HuH-7.5 (cell line): ENCODE measurements around the gene KRTAP4-5.
"Not testable (repeated sequence)": the region's sequence is repeated elsewhere in the genome, so short reads cannot be mapped to it uniquely, and the experiment has no call there.

Source experiments
- DNase-seq: peaks from one replicate; pipeline ENCODE4 v3.0.0; 2011; ENCODE audit warnings: low spot score

The KRTAP4-5 gene

GRCh38 chr17:41147531-41148204 lies 2.0 kb downstream of the KRTAP4-5 start:
- no peak for DNase-seq

DNA sequence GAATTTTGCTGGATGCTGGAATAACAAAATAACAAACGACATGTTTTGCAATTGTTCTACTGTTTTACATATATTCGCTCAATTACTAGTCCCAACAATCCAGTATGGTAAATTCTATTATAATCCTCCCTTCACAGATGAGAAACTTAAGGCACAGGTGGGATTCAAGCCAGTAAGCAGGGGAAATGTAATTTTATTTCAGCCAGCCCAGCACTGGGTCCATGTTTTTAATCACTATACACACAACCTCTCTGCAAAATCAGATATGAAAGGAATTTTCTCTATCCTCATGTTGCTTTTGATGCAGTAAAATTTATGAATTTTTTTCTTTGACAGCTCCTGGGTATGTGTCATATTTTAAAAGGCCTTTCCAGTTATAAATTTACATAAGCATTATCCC lies 4.4 kb downstream of the KRTAP4-5 start:
- DNase-seq, result no peak

- no peak for DNase-seq
Measured at GRCh38 chr17:41144846-41145245, 4.8 kb downstream of the KRTAP4-5 start.

DNA sequence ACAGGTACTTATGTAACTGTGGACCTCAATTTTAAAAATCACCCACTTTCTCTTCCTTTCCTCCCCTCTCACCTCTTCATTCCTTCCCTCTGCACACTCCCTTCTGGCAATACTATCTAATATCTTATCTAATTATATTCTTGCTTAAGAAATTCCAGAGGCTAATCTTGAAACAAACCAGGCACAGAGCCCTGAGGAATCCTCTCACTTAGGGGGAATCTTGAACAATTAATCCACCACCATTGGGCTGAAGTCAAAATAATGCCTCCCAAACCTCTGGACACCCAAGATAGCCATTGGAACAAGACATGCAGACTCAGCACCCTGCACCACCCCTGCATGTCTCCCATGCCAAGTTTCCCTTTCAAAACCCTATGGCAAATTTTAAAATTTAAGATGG lies 8.3 kb downstream of the KRTAP4-5 start:
- no peak for DNase-seq

GRCh38 chr17:41140360-41141131 lies 9.1 kb downstream of the KRTAP4-5 start, which contains the start of gene KRTAP4-6:
Gene KRTAP4-6 (minus strand): TSS chr17:41140544. CDS start chr17:41140487, 57 bp downstream.
- no peak for DNase-seq

DNA sequence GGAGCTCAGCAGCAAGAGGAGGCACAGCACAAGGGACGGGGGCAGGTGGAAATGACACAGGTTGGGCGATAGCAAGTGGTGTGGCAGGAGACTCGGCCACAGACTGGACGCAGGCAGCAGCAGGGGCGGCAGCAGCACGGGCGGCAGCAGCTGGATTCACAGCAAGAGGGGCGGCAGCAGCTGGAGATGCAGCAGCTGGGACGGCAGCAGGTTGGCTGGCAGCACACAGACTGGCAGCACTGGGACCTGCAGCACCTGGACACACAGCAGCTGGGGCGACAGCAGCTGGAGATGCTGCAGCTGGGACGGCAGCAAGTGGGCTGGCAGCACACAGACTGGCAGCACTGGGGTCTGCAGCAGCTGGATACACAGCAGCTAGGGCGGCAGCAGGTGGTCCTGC lies 9.8 kb downstream of the KRTAP4-5 start:
- DNase-seq, result not testable (repeated sequence)

GRCh38 chr17:41133880-41134735 lies 15.5 kb downstream of the KRTAP4-5 start:
- no peak for DNase-seq

DNA sequence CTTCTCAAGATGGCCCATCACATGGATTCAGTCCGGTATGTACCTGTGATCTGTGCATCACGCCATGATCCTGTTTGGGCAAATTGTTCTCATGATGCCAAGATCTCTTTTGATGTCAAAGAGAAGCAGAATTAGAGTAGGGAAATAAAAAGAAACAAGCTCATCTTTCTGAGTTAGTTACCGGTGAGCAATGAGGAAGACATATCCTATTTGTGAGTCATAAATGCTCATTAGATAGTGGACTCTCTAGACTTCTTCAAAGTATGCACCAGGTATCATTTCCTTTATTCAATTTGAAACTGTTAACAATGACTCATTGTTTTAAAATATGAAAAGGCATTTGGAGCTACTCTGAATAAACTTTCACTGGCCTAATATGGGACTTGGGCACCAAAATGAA lies 17.6 kb downstream of the KRTAP4-5 start:
- DNase-seq, result no peak

GRCh38 chr17:41127371-41127770 lies 22.3 kb downstream of the KRTAP4-5 start:
- no peak for DNase-seq

- no peak for DNase-seq
Measured at GRCh38 chr17:41126412-41126811, 23.2 kb downstream of the KRTAP4-5 start.

- DNase-seq, result no peak
Measured at GRCh38 chr17:41125064-41125463, 24.6 kb downstream of the KRTAP4-5 start.

- DNase-seq, result not testable (repeated sequence)
Measured at GRCh38 chr17:41123991-41124371, 25.6 kb downstream of the KRTAP4-5 start, which contains the start of gene KRTAP4-12. Gene KRTAP4-12 (minus strand): TSS chr17:41124182. CDS start chr17:41124122, 60 bp downstream.

GRCh38 chr17:41123292-41123990 lies 26.2 kb downstream of the KRTAP4-5 start:
- DNase-seq, result not testable (repeated sequence)

GRCh38 chr17:41121742-41122141 lies 27.9 kb downstream of the KRTAP4-5 start:
- no peak for DNase-seq

GRCh38 chr17:41119696-41120690 lies 29.6 kb downstream of the KRTAP4-5 start:
- not testable (repeated sequence) for DNase-seq

GRCh38 chr17:41118721-41119120 lies 30.9 kb downstream of the KRTAP4-5 start:
- DNase-seq, result no peak

DNA sequence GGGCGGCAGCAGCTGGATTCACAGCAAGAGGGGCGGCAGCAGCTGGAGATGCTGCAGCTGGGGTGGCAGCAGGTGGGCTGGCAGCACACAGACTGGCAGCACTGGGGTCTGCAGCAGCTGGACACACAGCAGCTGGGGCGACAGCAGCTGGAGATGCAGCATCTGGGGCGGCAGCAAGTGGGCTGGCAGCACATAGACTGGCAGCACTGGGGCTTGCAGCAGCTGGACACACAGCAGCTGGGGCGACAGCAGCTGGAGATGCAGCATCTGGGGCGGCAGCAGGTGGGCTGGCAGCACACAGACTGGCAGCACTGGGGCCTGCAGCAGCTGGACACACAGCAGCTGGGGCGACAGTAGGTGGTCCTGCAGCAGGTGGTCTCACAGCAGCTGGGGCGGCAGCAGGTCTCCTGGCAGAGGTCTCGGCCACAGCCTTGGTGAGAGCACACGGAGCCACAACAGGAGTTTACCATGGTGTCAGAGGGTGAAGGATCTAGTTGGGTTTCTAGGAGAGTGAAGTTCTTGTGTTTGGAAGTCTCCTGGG lies 31.7 kb downstream of the KRTAP4-5 start, which contains the start of gene KRTAP4-11:
KRTAP4-11 (minus strand) TSS at position 528 of the 541 bp plus-strand sequence; CDS start at position 470, 58 bp downstream.
- DNase-seq, result not testable (repeated sequence)

- no peak for DNase-seq
Measured at GRCh38 chr17:41116297-41116696, 33.3 kb downstream of the KRTAP4-5 start.

DNA sequence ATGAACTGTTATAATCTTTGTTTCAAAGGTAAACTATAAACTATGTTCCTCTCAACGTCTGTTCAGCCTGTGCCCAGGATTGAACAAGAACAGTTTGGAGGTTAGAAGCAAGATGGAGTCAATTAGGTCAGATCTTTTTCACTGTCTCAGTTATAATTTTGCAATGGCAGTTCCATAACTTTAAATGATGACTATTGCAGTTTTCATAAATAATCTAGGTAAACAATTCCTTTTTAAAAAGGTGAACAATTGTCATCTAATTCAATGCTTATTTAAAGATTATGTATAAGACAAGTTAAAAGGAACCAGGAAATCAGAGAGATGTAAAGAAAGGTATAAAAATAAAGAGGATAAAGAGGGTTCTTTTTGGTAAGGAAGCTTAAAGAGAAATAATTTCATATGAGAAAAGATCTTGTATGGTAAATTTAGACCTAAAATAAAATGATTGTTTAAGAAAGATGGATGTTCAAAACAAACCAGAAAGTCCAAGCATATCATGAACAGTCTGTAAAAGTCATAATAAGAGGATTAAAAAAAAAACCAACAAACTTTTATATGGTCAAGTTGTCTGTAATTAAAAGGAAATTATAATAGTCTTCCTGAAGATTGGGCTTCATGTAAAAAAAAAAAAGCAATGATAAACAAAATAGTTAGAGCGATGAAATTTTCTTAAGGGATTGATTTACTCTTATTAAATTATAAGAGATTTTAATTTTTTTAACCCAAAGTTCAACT lies 38.3 kb downstream of the KRTAP4-5 start:
- DNase-seq, result no peak
